Activated T-cell treated with anti-CD3 and anti-CD28 coated beads for 4 hours (primary cell): ENCODE results near the gene MAN2A1.
"Not testable (repeated sequence)": the region's sequence is repeated elsewhere in the genome, so short reads cannot be mapped to it uniquely, and the experiment has no call there.

Experiments used
- DNase-seq: peaks from one replicate; pipeline ENCODE4 v3.0.0-alpha.2; 2020

MAN2A1 gene

GRCh38 chr5:109876941-109877669 lies 187.4 kb downstream of the MAN2A1 start:
- DNase-seq = no peak

- no peak for DNase-seq
These were observed 187.9 kb downstream of the MAN2A1 start for GRCh38 chr5:109877670-109878045.

DNA sequence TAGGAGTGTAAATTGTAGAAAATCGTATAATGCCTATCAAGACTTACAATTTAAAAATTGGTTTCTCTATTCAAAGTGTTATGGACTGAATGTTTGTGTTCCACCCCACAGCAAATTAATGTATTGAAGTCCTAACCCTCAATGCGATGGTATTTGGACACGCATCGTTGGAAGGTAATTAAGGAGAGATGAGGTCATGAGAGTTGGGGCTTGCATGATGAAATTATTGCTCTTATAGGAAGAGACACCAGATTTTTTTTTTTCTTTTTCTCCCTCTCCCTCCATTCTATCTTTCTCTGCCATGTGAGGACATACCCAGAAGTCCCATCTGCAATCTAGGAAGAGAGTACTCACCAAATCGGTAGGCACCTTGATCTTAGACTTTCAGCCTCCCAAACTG lies 189.2 kb downstream of the MAN2A1 start:
- no peak for DNase-seq

DNA sequence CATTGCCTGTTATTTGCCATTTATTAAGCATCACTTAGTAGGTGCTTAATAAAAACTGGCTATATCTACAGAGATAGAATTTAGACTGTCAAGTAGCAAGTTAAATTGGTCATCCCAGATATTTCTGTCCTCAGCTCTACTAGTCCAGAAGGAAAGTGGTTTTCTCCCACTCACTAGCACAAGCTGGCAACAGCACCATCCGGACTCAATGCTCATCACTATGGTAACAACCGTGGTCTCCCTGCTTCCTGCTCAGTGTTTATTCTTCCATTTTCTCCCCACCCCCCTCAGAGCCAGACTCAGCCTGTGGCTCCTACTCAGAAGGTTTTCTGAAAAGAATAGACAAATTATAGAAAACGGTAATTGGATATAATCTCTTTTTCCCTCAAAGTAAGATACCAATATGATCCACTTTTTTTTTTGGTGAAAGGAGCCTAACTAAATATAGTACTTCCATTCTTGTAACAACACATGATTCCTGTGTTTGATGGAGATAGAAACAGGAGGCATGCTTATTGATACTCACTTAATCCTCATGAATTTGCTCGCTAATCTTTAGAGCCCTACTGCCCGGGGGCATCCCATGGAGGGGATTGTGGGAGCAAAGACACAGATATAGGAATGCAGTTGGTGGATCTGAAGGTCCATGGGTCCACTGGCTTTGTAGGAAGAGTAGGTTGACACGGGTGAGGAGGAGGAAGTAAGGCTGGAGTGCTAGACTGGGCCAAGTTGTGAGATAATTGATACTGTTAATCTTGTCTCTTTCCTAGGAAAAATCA lies 191.4 kb downstream of the MAN2A1 start:
- no peak for DNase-seq

GRCh38 chr5:109882546-109882945 lies 192.8 kb downstream of the MAN2A1 start:
- no peak for DNase-seq

DNA sequence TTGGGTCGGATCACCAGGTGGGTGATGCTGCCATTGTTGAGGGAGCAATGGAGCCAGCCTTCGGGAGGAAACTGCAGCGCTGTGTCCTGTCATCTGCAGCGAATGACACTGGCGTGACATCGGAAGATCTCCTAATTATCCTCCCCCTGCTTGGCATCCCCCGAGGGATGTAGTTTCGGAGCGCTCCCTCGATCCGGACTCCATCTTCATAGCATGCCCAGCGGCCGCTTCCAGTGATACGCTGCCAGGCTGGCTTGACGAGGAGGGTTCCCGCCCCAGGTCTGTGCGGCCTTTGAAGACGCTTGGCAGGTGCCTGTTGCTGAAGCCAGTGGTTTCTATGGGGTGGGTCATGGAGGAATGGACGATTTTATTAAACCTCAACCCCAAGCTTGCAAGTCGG lies 194.9 kb downstream of the MAN2A1 start:
- no peak for DNase-seq

DNA sequence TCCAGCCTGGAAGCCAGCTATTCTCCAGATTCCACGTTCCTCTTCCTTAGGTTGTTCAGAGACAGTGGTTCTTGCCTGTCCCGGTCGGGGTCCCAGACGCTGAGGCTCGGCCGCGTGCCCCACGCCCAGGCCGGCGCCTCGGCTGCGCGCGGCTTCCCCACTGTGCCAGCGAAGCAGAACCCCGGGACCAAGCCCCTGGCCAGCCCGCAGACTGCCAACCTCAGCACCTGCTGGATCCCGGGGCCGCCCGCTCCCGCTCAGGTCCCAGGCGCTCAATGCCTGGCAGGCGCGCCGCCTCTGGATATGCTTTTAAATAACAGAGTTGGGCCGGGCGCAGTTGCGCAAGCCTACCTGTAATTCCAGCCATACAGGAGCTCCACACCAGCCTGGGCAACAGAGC lies 195.5 kb downstream of the MAN2A1 start:
- DNase-seq = no peak

- DNase-seq = no peak
These were observed 199.3 kb downstream of the MAN2A1 start for GRCh38 chr5:109888989-109889388.

DNA sequence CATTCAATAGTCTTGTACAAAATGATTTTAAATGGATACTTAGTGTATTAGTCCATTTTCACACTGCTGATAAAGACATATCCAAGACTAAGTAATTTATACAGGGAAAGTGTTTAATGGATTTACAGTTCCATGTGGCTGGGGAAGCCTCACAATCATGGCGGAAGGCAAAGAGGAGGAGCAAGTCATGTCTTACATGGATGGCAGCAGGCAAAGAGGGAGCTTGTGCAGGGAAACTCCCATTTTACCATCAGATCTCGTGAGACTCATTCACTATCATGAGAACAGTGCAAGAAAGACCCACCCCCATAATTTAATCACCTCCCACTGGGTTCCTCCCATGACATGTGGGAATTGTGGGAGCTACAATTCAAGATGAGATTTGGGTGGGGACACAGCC lies 203.5 kb downstream of the MAN2A1 start:
- DNase-seq = not testable (repeated sequence)

DNA sequence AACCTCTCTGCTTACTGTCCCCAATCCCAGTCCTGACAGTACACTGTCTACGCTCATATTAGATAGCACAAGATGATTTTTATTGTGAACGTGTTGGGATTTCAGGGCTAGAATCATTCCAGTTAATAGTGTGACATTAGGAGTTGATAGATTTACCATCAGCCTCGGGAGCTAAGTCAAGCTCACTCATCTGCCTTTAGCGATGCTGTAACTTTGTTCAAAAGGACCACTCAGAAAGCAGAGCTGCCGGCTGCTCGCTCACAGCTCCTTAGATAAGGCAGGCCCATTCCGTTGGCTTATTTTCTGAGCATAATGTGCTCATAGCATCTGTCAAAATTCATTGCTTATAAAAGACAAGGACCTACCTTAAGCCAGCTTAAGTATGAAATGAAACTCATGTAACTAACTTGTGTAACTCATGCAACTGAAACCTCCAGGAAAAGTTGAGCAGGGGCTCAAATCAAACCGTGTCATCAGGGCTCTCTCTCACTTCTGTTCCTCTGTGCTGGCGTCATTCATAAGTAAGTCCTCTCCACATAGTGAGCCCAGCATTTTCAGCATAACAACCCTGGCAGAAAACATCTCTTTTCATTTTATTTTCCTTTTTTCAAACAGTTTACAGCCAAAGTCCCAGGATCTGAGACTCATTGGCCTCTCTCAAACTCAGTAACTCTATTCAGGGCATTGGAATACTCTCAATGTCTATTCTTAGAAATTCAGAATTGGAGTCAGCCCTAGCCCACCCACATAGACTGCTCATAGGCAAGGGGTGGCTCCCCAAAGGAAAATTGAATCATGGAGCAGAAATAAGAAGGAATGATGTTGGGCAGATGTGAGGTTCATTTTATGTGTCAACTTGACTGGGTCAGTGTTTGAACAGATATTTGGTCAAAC lies 208.8 kb downstream of the MAN2A1 start:
- no peak for DNase-seq

GRCh38 chr5:109899163-109899535 lies 209.4 kb downstream of the MAN2A1 start:
- DNase-seq = no peak

- DNase-seq = no peak
These were observed 210.7 kb downstream of the MAN2A1 start for GRCh38 chr5:109900461-109900860.

- no peak for DNase-seq
These were observed 211.3 kb downstream of the MAN2A1 start for GRCh38 chr5:109900911-109901627.

DNA sequence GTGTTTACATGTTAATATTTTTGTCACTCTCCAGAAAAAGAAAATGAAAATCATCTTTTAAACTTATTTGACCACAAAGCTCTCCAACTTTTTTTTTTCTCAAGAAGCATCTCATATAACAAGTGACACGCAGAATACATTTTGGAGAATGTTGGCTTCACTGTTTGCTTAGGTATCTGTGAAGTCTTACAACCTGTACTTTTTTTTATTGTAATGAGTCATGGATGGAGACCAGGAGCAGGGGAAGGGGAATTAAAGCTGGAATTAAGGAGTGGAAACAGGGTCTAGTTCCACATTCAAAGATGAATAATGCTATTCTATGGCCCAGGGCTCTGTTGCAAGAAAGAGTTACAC lies 211.9 kb downstream of the MAN2A1 start:
- no peak for DNase-seq

DNA sequence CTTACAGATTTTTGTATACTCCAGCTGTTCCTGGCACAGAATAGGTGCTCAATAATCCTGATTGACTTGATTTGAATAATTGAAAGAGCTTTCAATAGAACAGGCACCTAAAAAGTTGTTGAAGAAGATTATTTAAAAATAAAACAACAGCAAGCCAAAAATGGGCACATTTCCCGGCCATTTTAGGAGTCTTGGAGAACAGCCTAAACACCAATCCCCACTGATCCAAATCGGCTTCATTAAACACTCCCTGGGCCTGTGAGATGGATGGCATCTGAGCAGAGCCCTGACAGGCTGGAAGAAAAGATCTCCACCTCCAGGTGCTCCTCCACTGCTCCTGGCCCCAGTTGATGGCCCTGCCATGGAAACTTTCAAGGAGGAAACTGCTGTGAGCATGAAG lies 213.3 kb downstream of the MAN2A1 start:
- no peak for DNase-seq

- DNase-seq = no peak
These were observed 216.2 kb downstream of the MAN2A1 start for GRCh38 chr5:109905906-109906305.

DNA sequence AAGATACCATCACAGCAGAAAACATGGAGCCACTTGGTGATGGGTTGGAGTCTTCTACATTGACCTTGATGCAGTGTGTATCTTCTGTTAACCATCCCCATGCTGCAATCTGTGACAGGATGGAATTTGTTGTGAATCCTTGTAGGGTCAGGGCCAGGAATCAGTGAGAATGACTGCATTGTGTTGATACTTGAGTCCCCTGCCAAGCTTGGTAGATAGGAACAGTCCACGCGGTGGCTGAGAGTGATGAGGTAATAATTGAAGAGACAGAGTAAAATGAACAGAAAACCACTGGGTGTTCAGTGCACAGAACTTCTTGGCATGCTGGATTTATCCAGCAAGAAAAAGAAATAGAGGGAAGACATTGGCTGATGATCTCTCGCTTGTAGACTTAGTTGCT lies 217.5 kb downstream of the MAN2A1 start:
- DNase-seq = no peak

DNA sequence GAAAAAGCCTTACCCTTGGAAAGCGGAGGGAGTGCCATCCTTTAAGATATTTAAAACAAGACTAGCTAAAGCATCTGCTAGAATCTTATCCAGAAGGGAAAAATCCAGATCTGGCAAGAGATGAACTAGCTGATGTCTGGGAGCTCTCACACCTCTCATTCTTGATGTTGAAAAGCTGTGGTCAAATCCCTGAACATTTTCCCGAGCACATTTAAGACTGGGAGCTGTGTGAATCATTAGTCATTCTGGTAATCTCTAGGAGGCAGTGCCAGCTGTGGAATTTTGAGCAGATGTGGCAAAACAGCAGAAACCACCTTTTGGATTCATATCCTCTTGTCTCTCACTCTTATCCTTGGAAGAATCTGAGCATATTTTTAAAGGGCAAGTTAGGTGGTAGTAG lies 218.0 kb downstream of the MAN2A1 start:
- no peak for DNase-seq

GRCh38 chr5:109908366-109908765 lies 218.6 kb downstream of the MAN2A1 start:
- no peak for DNase-seq

DNA sequence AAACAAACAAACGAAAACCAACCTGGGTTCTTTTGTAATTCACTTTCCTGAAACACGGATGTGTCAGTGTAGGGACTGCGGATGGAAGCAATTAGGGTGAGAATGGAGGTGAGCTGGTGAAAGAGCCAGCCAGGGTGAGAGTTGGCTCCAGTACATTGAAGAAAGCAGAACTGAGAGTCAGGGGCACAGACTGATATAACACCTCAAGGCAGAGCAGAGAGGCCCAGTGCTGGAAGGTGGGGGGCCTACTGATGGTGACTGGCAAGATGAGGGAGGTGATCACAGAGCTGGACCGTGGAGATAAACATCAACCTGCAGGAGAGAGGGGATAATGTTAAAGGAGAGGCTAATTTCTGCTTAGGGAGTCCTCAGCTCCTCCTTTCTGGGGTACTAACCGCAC lies 221.1 kb downstream of the MAN2A1 start:
- DNase-seq = no peak

DNA sequence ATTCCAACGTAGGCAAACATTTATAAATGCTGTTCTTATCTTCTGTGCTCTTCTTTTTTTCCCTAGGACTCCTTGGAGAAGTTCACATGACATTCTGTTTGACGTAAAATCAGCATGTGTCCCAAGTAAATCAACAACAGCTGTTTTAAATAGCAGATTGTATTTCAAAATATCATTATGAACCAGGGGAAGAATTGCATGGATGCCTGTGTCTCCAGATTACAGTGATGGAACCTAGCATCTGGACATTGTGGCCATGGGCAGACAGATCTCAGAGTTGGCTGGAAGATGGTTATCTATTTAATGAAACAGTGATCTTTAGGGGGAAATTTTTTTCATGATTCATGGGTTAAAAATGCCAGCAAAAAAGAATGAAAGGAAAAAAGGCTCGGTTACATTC lies 222.0 kb downstream of the MAN2A1 start:
- DNase-seq = no peak

DNA sequence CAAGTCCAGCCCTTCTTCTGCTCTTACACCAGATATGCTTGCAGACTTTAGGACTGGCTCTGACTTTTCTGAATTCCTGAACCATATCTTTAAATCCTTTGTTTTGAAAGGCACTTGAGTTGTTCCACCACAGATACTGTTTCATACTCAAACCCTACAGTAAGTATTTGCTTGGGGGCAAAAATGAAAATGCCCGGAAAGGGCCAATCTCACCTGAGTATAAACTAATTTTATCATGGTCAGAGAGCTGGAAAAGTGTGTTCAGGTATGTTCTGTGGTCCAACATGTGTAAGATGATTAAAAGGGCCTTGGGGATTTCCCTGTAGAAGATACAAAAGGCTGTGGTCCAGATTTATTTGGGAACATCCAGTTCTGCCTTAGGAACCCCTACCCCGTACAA lies 225.2 kb downstream of the MAN2A1 start:
- no peak for DNase-seq
